ENCODE measurements around the gene ENTHD1. TPM values are rescaled to one million over a fixed set of nuclear protein-coding genes. Genes with fewer than 3 reads are reported as not detected.

ENTHD1 gene
- total and polyA plus RNA-seq, 10 of the 15 experiments (the other 5 are each of a cell fraction or from before 2014, with no cell fraction given): 0.09 to 0.52 (median 0.21) TPM; not detected in 1

DNA sequence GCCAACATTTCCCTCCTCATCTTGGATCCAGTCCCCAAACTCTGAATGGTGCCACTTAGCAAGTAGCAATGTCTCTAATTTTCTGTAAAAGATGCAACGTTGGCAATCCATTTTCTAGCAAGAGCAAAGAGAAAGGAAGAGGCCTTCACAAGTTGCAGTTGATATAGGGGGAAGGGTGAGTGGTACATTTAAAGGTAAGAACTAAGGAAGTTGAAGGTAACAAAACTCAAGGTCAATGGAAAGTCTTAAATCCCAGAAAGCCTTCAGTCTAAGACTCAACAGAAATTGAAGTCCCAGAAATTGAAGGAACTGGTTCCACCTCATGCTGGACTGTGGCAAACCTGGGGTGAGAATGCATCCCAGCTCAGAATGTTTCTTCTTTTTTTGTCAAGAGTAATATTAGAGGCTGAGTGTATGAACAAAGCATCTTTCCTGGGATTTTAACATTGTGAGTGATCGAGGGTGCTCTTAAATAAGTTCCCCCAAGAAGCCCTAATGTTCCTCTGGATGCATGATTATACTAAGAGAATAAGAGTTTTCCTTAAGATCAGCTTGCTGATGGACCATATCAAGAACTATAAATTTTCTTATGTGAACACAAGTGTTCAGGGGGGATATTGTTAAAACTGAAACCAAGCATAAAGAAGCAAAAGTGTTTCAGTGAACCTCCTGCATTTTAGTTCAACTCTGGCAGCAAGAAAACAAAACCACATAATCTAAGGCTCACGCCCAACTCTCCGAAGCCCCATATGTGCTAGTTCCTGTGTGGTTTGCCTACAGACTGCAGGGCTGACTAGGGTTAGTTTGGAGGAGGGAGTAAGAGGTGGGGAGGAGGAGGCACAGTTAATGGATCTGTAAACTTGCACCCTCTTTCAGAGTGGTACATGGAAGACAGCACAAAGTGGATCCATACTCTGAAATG is 7.0 kb upstream of the ENTHD1 start, which contains the start of gene GRAP2 (continued):
- TF ChIP-seq, protein P1, sequence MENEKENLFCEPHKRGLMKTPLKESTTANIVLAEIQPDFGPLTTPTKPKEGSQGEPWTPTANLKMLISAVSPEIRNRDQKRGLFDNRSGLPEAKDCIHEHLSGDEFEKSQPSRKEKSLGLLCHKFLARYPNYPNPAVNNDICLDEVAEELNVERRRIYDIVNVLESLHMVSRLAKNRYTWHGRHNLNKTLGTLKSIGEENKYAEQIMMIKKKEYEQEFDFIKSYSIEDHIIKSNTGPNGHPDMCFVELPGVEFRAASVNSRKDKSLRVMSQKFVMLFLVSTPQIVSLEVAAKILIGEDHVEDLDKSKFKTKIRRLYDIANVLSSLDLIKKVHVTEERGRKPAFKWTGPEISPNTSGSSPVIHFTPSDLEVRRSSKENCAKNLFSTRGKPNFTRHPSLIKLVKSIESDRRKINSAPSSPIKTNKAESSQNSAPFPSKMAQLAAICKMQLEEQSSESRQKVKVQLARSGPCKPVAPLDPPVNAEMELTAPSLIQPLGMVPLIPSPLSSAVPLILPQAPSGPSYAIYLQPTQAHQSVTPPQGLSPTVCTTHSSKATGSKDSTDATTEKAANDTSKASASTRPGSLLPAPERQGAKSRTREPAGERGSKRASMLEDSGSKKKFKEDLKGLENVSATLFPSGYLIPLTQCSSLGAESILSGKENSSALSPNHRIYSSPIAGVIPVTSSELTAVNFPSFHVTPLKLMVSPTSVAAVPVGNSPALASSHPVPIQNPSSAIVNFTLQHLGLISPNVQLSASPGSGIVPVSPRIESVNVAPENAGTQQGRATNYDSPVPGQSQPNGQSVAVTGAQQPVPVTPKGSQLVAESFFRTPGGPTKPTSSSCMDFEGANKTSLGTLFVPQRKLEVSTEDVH (IDR thresholded peaks at IDR 0.05; ENCODE audit: low read depth, partially characterized antibody): no peak
- TF ChIP-seq ZBED1 (IDR thresholded peaks at IDR 0.05; ENCODE audit: borderline replicate concordance) (peak; percentile 38; the same call in 1 of the 2 replicates), CHD1 (IDR thresholded peaks at IDR 0.05; ENCODE audit: low read depth, low read length) (0 out of 2 replicates have a peak, but pooled peaks have one; percentile 56), EED (IDR thresholded peaks at IDR 0.05; ENCODE audit: low read depth) (peak; percentile 61; the same call in 1 of the 2 replicates), POLR2AphosphoS5 (IDR thresholded peaks at IDR 0.05; ENCODE audit: low read length) (peak; percentile 86), ATF7 (IDR thresholded peaks at IDR 0.05; ENCODE audit: low read depth) (peak; percentile 32; the same call in 1 of the 2 replicates), YY1 (IDR thresholded peaks at IDR 0.05; ENCODE audit: low read depth, low read length) (peak; percentile 42; the same call in 1 of the 2 replicates), SUZ12 (IDR thresholded peaks at IDR 0.05; ENCODE audit: unreplicated experiment) (no peak), POU2F2 (IDR thresholded peaks at IDR 0.05; ENCODE audit: borderline replicate concordance, low read depth, low read length) (peak; percentile 75; the same call in 2 of the 3 replicates), NFIC (IDR thresholded peaks at IDR 0.05; ENCODE audit: low read depth, low read length) (peak; percentile 55; the same call in 1 of the 2 replicates), DPF2 (IDR thresholded peaks at IDR 0.05) (peak; percentile 26; the same call in 1 of the 2 replicates), TAF1 (IDR thresholded peaks at IDR 0.05; ENCODE audit: borderline replicate concordance, low read depth, low read length) (peak; percentile 70), ZNF622 (IDR thresholded peaks at IDR 0.05) (no peak), CHD2 (IDR thresholded peaks at IDR 0.05; ENCODE audit: borderline replicate concordance, low read depth, low read length) (peak; percentile 33; the same call in 1 of the 2 replicates), ZNF207 (IDR thresholded peaks at IDR 0.05; ENCODE audit: borderline replicate concordance) (no peak), SPI1 (IDR thresholded peaks at IDR 0.05; ENCODE audit: borderline replicate concordance, insufficient read depth, low read depth, low read length) (peak; percentile 6; the same call in 1 of the 2 replicates)
- TF ChIP-seq, protein P2, sequence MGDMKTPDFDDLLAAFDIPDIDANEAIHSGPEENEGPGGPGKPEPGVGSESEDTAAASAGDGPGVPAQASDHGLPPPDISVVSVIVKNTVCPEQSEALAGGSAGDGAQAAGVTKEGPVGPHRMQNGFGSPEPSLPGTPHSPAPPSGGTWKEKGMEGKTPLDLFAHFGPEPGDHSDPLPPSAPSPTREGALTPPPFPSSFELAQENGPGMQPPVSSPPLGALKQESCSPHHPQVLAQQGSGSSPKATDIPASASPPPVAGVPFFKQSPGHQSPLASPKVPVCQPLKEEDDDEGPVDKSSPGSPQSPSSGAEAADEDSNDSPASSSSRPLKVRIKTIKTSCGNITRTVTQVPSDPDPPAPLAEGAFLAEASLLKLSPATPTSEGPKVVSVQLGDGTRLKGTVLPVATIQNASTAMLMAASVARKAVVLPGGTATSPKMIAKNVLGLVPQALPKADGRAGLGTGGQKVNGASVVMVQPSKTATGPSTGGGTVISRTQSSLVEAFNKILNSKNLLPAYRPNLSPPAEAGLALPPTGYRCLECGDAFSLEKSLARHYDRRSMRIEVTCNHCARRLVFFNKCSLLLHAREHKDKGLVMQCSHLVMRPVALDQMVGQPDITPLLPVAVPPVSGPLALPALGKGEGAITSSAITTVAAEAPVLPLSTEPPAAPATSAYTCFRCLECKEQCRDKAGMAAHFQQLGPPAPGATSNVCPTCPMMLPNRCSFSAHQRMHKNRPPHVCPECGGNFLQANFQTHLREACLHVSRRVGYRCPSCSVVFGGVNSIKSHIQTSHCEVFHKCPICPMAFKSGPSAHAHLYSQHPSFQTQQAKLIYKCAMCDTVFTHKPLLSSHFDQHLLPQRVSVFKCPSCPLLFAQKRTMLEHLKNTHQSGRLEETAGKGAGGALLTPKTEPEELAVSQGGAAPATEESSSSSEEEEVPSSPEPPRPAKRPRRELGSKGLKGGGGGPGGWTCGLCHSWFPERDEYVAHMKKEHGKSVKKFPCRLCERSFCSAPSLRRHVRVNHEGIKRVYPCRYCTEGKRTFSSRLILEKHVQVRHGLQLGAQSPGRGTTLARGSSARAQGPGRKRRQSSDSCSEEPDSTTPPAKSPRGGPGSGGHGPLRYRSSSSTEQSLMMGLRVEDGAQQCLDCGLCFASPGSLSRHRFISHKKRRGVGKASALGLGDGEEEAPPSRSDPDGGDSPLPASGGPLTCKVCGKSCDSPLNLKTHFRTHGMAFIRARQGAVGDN (IDR thresholded peaks at IDR 0.05): peak; percentile 39; the same call in 1 of the 2 replicates
- TF ChIP-seq, protein P3, sequence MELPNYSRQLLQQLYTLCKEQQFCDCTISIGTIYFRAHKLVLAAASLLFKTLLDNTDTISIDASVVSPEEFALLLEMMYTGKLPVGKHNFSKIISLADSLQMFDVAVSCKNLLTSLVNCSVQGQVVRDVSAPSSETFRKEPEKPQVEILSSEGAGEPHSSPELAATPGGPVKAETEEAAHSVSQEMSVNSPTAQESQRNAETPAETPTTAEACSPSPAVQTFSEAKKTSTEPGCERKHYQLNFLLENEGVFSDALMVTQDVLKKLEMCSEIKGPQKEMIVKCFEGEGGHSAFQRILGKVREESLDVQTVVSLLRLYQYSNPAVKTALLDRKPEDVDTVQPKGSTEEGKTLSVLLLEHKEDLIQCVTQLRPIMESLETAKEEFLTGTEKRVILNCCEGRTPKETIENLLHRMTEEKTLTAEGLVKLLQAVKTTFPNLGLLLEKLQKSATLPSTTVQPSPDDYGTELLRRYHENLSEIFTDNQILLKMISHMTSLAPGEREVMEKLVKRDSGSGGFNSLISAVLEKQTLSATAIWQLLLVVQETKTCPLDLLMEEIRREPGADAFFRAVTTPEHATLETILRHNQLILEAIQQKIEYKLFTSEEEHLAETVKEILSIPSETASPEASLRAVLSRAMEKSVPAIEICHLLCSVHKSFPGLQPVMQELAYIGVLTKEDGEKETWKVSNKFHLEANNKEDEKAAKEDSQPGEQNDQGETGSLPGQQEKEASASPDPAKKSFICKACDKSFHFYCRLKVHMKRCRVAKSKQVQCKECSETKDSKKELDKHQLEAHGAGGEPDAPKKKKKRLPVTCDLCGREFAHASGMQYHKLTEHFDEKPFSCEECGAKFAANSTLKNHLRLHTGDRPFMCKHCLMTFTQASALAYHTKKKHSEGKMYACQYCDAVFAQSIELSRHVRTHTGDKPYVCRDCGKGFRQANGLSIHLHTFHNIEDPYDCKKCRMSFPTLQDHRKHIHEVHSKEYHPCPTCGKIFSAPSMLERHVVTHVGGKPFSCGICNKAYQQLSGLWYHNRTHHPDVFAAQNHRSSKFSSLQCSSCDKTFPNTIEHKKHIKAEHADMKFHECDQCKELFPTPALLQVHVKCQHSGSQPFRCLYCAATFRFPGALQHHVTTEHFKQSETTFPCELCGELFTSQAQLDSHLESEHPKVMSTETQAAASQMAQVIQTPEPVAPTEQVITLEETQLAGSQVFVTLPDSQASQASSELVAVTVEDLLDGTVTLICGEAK (IDR thresholded peaks at IDR 0.05; ENCODE audit: borderline replicate concordance): peak; percentile 14; the same call in 1 of the 2 replicates

Measured in GM12878 (cell line).